Renal cortical epithelial cell (primary cell): ENCODE data around the gene KL. TPM values are rescaled to one million over a fixed set of nuclear protein-coding genes. Genes with fewer than 3 reads are reported as not detected.

ENCODE experiments used
- DNase-seq: peaks from one replicate; pipeline ENCODE4 v3.0.0-alpha.2; 2011; ENCODE audit warnings: low read depth
- total RNA-seq: library from RNA; depleted of rRNA; stranded (reverse); fragments of >200 nt; gene quantifications from 2 replicates; pipeline ENCODE4 v1.2.3, GENCODE V29; 2014

The KL gene
- total RNA-seq, 1 donor from 2014 or later, result 11.9 TPM

DNA sequence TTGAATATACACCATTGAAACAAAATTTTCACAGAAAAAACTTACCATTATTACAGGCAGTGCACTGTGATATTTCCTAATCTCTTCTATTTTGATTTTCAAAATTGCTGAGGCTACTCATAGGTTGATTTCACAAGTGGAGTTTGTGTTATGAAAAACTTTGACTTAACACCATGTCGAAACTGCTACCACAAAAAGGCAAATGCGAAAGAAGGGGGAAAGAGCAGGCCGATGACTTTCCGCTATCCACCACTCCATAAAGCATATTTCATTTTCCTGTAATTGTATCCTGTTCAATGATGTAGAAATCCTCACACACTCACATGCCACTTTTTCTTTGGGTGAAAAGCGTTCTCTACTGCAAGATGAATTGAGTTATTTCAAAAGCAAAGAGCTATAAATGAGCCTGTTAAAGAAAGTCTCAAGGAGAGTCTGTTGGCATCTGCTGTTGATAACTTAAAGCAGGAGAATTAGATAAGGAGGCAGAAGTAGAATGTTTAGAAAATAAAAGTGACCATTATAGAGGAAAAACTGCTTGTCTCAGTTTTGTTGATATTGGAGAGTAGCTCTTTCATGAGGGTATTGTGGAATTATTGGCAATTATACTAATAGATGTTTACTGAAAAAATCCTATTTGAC, 18.8 kb downstream of the KL start:
- no peak for DNase-seq

DNA sequence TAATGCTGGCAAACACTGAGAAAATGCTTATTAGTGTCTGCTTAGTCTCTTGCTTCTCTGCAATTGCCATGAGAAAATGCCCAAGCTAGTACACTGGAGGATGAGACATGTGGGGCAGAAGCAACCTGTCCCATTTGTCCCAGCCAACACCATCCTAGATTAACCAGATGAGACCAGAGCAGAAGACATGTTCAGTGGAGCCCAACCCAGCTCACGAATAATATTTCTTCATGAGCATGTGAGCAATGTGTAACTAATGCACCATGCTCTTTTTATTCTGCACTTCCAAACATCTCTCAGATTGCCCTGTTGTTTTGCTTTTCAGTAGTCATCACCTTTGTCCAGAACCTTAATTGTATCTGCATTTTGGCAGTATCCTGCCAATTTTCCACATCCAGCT, 21.4 kb downstream of the KL start:
- DNase-seq, result no peak

GRCh38 chr13:33040090-33040489, 23.9 kb downstream of the KL start:
- DNase-seq, result no peak

GRCh38 chr13:33045851-33046592, 29.8 kb downstream of the KL start:
- DNase-seq, result no peak

DNA sequence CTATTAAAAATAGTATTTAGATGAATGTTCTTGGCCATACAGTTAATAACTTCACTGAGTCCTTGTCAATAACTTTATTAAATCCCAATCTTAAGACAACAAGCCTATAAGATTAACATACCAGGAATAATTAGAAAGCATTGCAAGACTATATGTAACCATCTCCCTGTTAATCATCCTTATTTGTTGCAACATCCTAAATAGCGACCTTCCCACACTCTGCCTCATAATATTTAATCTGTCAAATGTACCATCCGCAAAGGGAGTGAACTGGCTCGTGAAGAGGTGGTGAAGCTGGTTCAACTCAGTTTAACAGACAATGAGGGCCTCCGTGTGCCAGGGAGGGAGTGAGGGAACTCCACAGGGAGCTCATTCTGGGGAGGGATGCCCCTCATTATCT, 33.9 kb downstream of the KL start:
- DNase-seq, result peak; percentile 67

- DNase-seq, result no peak
Measured at GRCh38 chr13:33051632-33052031, 35.4 kb downstream of the KL start.

DNA sequence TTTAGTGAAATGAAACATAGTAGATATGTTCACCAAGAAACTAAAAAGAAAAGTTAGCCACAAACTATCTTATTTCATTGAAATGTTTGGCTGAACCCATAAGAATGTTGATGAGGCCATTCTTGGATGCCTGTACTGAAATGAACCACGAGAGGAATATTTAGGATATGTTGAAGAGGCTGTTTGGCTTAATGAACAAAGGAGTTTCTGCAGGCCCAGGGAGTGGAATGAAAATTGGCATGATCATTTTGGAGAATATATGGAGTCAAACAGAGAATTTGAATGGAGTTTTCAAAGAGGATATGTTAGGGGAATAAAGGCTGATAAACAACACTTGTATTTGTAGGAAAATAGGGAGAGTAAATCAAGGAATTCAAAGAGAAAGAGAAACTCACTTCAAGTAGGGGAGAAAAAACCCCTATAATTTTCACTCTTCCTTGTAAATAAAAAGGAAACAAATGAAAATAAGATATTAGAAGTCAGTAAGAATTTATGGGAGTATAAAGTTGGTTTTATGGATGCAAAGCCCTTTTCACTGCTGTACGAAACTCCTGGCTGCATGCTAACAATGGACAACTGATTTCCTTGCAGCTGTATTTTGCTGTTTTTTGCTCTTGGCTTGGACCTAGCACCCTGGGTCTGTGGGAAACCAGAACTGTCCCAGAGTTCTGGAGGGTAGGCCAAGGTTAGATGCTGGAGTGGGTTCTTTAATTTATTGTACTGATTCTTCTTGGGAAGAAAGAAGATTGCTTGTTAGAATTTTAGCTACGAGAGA, 36.5 kb downstream of the KL start:
- DNase-seq, result peak; percentile 52

- peak; percentile 71 for DNase-seq
Measured at GRCh38 chr13:33053397-33054066, 37.3 kb downstream of the KL start.

DNA sequence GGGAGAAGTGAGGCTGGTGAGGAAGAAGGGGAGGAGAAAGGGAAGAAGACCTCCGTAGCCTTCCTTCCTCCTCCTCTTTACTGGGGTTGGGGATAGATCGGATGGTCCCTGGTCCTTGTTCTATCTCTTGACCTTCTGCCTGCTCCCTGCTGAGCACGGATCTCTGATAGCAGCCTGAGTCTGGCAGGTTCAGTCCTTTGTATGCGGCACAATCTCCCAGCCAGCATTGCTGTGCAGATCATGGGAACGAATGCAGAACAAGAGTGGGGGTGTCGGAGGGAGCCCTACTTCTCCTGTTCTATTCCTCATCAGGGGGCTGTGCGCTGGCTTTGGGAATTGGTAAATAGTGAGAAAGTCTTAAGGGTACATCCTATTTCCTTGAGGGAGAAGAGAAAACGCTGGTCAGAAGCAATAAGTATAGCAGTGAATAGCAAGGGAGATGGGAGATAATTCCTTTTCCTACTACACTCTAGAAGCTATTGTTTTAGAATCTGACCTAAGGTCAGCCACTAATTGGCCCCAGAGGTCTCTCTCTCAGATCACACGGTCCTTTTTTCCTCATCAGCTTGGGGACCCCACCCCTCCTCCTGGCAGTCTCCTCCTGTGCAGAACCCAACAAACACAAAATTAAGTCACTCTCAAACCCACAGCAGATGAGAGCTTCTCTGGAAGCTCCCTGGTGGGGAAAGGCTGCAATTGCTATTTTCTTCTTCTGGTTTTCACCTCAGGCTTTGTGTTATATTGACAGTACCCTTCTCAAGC, 41.0 kb downstream of the KL start:
- peak; percentile 19 for DNase-seq

DNA sequence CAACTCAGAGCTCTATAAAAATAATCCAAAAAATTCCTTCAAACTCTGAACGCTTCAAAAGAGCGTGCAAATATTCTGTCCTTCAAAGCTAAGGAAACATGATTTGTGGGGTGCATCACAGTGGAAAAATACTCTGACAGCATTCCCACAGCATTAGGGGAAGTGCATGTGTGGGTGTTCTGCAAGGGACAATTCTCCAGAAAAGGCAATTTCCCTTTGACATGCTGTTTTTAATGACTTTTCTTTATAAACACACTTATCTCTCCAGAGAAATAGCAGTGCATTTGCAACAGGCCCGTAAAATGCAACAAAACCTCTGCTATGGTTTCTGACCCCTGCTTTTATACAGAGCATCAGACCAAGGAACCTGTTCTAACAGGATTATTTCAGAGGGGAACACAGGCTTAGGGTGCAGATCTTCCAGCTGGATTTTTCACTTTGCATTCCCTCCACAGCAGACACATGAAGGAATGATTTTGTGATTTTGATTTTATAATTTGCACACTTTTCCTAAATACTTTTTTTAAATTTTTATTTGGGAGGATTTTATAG, 42.6 kb downstream of the KL start:
- no peak for DNase-seq

GRCh38 chr13:33060815-33061214, 44.6 kb downstream of the KL start:
- DNase-seq, result no peak

DNA sequence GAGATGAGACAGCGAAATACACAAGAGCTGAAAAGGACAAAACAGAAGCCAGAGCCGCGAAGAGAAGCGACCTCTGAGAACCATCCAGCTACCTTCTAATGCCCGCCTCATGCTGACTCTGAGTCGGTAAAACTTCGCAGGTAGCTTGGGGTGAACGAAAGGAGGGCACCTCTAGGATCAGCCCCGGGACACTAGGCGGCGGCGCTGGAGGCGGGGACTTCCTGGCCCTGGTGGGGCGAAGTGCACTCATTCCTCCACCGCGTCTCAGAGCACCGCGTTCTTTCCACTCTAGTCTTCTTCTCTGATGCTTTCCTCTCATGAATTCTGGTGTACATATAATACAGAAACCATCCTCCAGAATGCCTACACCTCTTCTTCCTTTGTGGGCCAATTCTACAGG, 50.1 kb downstream of the KL start:
- no peak for DNase-seq

DNA sequence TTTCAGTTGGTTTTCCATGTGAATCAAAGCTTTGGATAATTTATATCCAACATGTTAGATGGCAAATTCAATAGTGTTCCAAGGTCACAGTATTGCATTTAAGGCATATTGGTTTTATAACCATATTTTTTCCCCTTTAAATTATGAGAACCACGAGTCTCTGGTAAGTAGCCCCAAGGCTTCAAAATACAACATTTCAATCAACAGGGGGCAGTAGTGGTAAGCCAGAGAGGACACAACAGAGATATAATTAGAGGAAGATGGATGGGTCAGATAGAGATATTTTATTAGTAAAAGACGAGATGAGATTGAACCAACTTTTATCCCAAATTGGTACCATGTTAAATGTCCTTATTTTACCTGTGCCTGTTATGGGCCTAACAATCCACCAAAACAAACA, 53.1 kb downstream of the KL start:
- DNase-seq, result no peak

- peak; percentile 11 for DNase-seq
Measured at GRCh38 chr13:33070713-33071112, 54.5 kb downstream of the KL start.

DNA sequence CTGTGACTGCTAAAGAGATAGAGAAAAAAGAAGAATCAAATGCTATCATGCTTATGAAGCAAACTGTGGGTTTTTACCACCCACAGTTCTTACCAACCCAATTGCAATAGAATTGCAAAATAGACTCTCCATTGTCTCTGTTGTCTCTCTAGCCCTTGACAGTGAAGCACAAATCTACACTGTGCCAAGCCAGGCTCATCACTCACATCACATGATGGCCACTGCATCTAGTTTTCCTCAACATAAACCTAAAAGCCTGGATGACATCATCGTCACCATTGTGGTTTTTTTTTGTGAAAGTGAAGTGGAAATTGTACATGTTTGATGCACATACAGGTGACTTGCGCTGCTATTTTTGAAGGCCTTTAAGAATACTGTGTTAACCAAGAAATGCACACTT, 56.1 kb downstream of the KL start:
- DNase-seq, result no peak

DNA sequence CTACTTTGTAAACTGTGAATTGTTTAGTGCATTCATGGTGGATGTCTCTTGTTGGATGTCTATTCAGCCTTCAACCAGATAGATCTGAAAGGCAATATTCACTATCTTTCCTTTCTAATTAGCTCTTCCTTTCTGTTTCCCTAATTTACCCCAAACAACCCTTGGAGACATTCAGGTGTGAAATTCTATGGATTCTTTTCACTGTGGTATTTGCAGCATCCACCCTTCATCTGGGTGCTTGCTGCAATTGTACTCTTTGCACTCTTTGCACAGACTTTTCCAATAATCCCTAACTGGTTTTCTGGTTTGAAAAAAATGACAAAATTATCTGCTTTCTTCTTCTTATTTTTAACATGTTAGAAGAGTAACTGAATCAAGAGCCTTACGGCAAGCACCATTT, 56.5 kb downstream of the KL start:
- DNase-seq, result no peak

GRCh38 chr13:33073338-33073737, 57.1 kb downstream of the KL start:
- no peak for DNase-seq

- no peak for DNase-seq
Measured at GRCh38 chr13:33076001-33076992, 60.1 kb downstream of the KL start.

- DNase-seq, result no peak
Measured at GRCh38 chr13:33078263-33078662, 62.0 kb downstream of the KL start.

DNA sequence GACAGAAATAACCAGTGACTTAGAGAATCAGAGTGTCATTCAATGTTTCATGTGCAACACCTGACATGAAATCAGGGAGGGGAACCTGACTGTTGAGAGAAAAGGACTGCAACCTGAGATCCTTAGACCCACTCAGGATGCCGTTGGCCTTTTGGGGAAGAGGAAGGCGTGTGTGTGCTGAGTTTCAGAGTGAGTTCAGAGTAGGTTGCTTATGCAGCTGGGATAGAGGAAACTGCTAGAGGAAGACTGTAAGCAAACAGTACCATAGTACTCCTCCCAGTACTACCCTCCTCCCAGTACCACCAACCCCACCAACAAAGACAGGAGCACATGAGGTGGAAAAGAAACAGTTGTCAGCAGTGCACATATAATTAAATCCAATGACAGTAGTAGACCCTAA, 63.7 kb downstream of the KL start:
- DNase-seq, result no peak
